AG04450 (cell line): ENCODE data around the gene DCBLD2. TPM values are rescaled to one million over a fixed set of nuclear protein-coding genes. Genes with fewer than 3 reads are reported as not detected.

Experiments
- CTCF ChIA-PET: fragments of 300-600, 350-600 bp; formaldehyde crosslinking; extraction: SDS; loops from one replicate; lab custom pipeline; 2022; ENCODE audit warnings: antibody characterized with exemption, inconsistent platforms; lab: Charles Lee
- POLR2A ChIA-PET: fragments of 350-600 bp; formaldehyde crosslinking; extraction: SDS; loops from one replicate; lab custom pipeline; 2021; ENCODE audit warnings: antibody characterized with exemption, inconsistent platforms; lab: Yijun Ruan, JAX
- DNase-seq: peaks from one replicate; pipeline ENCODE4 v3.0.0-alpha.2; 2011; ENCODE audit warnings: low read depth, low spot score
- H3K27ac ChIP-seq: one replicate; pipeline ENCODE4 v1.5.1; 2012; ENCODE audit warnings: low read depth, low read length, control low read depth
- H3K27me3 ChIP-seq: one replicate; pipeline ENCODE4 v1.6.0; 2012; ENCODE audit warnings: low read length; ENCODE audit not compliant: control insufficient read depth, insufficient read depth
- H3K4me3 ChIP-seq: 2 replicates; pipeline ENCODE4 v1.5.1; 2011; ENCODE audit warnings: mild to moderate bottlenecking, low read depth, low read length, control low read depth
- H3K9me3 ChIP-seq: 2 replicates; pipeline ENCODE4 v1.5.1; 2012; ENCODE audit warnings: low read length; ENCODE audit not compliant: control insufficient read depth, insufficient read depth
- polyA plus RNA-seq: library from polyadenylated mRNA; depleted of rRNA; stranded (reverse); fragments of >200 nt; gene quantifications from 2 replicates; pipeline ENCODE4 v1.2.3, GENCODE V29; 2011
- TF ChIP-seq, protein P1 (sequence below): IDR thresholded peaks from 2 replicates; pipeline ENCODE4 v1.5.1; 2011; ENCODE audit warnings: low read depth, low read length, control low read depth, inconsistent platforms

Gene DCBLD2
- polyA plus RNA-seq, 1 experiment = 202 TPM

DNA sequence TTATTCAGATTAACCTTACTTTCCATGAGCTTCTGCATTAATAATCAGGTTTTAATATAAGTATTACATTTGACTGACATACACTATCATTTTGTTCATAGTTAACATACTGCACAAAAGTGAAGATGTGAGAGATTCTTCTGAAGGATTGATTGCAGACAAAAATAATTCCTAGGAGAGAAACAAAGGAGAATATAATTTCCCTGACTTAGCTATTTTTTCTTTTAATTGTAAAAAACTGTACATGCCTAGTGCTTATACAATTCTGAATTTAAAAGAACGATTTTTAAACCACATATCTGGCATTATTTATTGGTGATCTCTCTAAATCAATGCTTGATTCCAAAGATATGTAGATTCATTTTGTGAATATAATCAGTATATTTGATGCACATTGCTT lies 11.0 kb upstream of the DCBLD2 start:
- Histone ChIP-seq H3K27ac (no peak overlapping the region), H3K27me3 (no peaks in the 10 kb centered on the region), H3K4me3 (no peak overlapping the region), H3K9me3 (no peaks in the 10 kb centered on the region)
- TF ChIP-seq, protein P1, sequence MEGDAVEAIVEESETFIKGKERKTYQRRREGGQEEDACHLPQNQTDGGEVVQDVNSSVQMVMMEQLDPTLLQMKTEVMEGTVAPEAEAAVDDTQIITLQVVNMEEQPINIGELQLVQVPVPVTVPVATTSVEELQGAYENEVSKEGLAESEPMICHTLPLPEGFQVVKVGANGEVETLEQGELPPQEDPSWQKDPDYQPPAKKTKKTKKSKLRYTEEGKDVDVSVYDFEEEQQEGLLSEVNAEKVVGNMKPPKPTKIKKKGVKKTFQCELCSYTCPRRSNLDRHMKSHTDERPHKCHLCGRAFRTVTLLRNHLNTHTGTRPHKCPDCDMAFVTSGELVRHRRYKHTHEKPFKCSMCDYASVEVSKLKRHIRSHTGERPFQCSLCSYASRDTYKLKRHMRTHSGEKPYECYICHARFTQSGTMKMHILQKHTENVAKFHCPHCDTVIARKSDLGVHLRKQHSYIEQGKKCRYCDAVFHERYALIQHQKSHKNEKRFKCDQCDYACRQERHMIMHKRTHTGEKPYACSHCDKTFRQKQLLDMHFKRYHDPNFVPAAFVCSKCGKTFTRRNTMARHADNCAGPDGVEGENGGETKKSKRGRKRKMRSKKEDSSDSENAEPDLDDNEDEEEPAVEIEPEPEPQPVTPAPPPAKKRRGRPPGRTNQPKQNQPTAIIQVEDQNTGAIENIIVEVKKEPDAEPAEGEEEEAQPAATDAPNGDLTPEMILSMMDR = no peak
- ChIA-PET CTCF (no interaction called here), POLR2A (no interaction called here)
- no peak for DNase-seq

DNA sequence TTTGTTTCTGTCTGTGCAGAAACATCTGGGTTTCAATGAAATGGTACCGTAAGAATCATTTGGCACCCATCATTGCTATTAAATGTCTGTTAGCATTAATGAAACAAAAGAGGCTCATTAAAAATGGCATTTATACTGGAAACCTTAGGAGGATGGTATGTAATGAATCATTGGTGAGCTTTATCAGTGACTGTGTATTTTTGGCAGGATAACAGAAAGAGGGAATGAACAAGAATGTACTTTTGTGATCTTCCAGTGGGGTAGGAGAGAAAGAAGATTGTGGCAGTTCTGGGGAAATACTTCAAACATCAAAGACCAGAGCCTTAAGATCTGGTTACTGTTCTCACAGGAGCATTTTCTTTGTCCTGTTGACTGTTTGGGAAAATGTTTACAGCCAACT lies 4.7 kb upstream of the DCBLD2 start:
- Histone ChIP-seq H3K27me3 (no peaks in the 10 kb centered on the region), H3K4me3 (no peak overlapping the region), H3K27ac (peak overlapping the region; percentile 82), H3K9me3 (no peaks in the 10 kb centered on the region; the same call in 1 of the 2 replicates)
- ChIA-PET POLR2A (interaction anchor here (1.2 kb wide), 1 partner anchor 12 kb away, joined by 3 read pairs; no protein-coding TSS in a partner anchor), CTCF (interaction anchor here (1.1 kb wide), 1 partner anchor 89 kb away, joined by 3 read pairs; no protein-coding TSS in a partner anchor)
- peak; percentile 59 for DNase-seq
- TF ChIP-seq, protein P1 = no peak

DNA sequence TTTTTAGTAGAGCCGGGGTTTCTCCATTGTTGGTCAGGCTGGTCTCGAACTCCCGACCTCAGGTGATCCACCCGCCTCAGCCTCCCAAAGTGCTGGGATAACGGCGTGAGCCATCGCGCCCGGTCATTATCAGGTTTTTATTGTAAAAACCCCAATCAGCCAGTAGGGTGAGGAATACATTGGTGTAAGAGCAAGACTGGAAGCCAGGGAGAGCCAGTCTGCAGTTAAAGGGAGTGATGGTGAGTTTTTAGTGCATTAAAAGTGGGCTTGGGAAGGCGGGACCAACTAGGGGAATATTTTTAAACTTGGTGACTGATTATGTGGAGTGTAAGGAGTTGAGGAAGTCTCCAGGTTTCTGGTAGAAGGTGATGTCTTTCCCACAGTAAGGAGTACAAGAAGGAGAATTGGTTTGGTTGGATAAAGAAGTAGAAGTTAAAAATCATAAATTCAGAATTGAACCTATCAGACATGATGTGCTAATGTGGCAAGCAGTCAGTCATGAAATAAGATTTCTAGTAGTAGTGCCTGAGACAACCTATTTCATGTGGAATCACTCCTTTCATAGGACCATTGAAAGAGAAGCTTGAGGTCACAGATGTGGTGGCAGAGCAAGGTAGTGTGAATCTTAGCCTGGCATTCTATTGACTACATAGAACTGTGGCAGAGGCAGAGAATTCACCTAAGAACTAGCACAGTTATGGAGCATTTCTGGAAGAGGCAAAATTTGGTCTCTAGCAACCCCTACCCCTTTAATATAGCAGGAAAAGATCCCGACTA lies 2.4 kb upstream of the DCBLD2 start:
- CTCF ChIA-PET = interaction anchor here (1.0 kb wide), 1 partner anchor 90 kb away, joined by 4 read pairs; no protein-coding TSS in a partner anchor
- Histone ChIP-seq H3K9me3 (no peaks in the 10 kb centered on the region; the same call in 1 of the 2 replicates), H3K4me3 (no peak overlapping the region), H3K27ac (no peak overlapping the region), H3K27me3 (no peaks in the 10 kb centered on the region)
- TF ChIP-seq, protein P1 = peak; percentile 13; the same call in 1 of the 2 replicates
- POLR2A ChIA-PET = no interaction called here
- DNase-seq = no peak

DNA sequence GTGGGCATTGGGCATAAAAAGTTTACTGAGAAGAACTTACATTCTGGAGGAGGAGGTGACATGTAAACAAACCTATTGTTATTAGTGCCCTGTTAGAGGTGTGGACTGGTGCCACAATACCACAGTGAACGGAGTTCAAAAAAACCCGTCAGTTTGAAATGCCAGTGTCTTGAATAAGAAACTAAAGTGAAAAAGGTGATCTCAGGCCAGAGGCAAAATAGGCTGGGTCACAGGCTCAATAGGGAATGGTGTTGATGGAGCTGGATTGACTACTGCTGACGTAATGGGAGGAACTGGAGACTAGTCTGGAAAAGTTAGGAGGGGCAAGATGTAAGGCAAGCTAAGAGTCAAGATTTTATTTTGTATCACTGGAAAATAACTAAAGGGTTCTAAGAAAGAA lies 1.6 kb upstream of the DCBLD2 start:
- H3K27me3 ChIP-seq = no peaks in the 10 kb centered on the region

More for the DNA sequence above, 1.6 kb upstream of the DCBLD2 start:
- H3K27ac ChIP-seq = no peak overlapping the region
- TF ChIP-seq, protein P1 = no peak
- ChIA-PET POLR2A (no interaction called here), CTCF (interaction anchor here (1.5 kb wide), 1 partner anchor 90 kb away, joined by 14 read pairs; no protein-coding TSS in a partner anchor)
- no peak overlapping the region for H3K4me3 ChIP-seq
- DNase-seq = no peak
- no peaks in the 10 kb centered on the region; the same call in 1 of the 2 replicates for H3K9me3 ChIP-seq
